Ascending aorta (tissue), 2 donors: ENCODE results near the gene IL10RA. TPM values are rescaled to one million over a fixed set of nuclear protein-coding genes. Genes with fewer than 3 reads are reported as not detected.

Experiments used
- DNase-seq, 2 donors: peaks; one replicate each; pipeline ENCODE4 v3.0.0-alpha.2; 2019; ENCODE audit warnings: low spot score in 2 of 2
- H3K27ac ChIP-seq, 2 donors: fragments of 200-600 bp; sonication (generic); one replicate each; pipeline ENCODE4 v1.5.1; 2016 to 2017; ENCODE audit warnings: mild to moderate bottlenecking in 1 of 2
- H3K27me3 ChIP-seq: fragments of 200-600 bp; sonication (generic); one replicate; pipeline ENCODE4 v1.5.1; 2017
- H3K36me3 ChIP-seq, 2 donors: fragments of 200-600 bp; sonication (generic); one replicate each; pipeline ENCODE4 v1.5.1; 2016
- H3K4me1 ChIP-seq, 2 donors: fragments of 200-600 bp; sonication (generic); one replicate each; pipeline ENCODE4 v1.5.1; 2016 to 2017; ENCODE audit warnings: mild to moderate bottlenecking in 1 of 2
- H3K4me3 ChIP-seq, 2 donors: fragments of 200-600 bp; sonication (generic); one replicate each; pipeline ENCODE4 v1.5.1; 2016 to 2017; ENCODE audit warnings: mild to moderate bottlenecking in 1 of 2
- H3K9me3 ChIP-seq, 2 donors: fragments of 200-600 bp; sonication (generic); one replicate each; pipeline ENCODE4 v1.5.1; 2016
- intact Hi-C: fragments of 100-400 bp; cut with DNase I; formaldehyde crosslinking; loops from one replicate; pipeline ENCODE4 v1.15.1; 2023
- total RNA-seq: library from RNA; depleted of rRNA; stranded (reverse); fragments of >200 nt; gene quantifications from one replicate; pipeline ENCODE4 v1.1.0, GENCODE V29; 2016
- TF ChIP-seq, protein P1 (sequence below), 3 experiments: fragments of 200-600 bp in 2 of 3; fragments of 450-650 bp in 1 of 3; sonication (generic) in 2 of 3; IDR thresholded peaks; one replicate each; pipeline ENCODE4 v1.5.1; 2016 to 2019; ENCODE audit warnings: antibody characterized with exemption in 3 of 3, mild to moderate bottlenecking in 1 of 3, moderate library complexity in 1 of 3

The IL10RA gene
- total RNA-seq, 1 donor from 2014 or later: 38.6 TPM

GRCh38 chr11:117989351-117990102 lies 3.3 kb downstream of the IL10RA start:
- Histone ChIP-seq H3K4me1 (no peaks in the 10 kb centered on the region), H3K9me3 (no peaks in the 10 kb centered on the region), H3K27ac (peak overlapping the region in 1 of 2 donors; percentile 57), H3K27me3 (no peaks in the 10 kb centered on the region), H3K36me3 (no peaks in the 10 kb centered on the region), H3K4me3 (peak overlapping the region in 1 of 2 donors; percentile 67)
- intact Hi-C loops: no loop called here
- peak in 1 of 2 donors; percentile 73 for DNase-seq
- TF ChIP-seq, protein P1, sequence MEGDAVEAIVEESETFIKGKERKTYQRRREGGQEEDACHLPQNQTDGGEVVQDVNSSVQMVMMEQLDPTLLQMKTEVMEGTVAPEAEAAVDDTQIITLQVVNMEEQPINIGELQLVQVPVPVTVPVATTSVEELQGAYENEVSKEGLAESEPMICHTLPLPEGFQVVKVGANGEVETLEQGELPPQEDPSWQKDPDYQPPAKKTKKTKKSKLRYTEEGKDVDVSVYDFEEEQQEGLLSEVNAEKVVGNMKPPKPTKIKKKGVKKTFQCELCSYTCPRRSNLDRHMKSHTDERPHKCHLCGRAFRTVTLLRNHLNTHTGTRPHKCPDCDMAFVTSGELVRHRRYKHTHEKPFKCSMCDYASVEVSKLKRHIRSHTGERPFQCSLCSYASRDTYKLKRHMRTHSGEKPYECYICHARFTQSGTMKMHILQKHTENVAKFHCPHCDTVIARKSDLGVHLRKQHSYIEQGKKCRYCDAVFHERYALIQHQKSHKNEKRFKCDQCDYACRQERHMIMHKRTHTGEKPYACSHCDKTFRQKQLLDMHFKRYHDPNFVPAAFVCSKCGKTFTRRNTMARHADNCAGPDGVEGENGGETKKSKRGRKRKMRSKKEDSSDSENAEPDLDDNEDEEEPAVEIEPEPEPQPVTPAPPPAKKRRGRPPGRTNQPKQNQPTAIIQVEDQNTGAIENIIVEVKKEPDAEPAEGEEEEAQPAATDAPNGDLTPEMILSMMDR (IDR thresholded peaks at IDR 0.05): no peak

- TF ChIP-seq, protein P1 (IDR thresholded peaks at IDR 0.05): no peak
- Histone ChIP-seq H3K4me1 (no peaks in the 10 kb centered on the region), H3K27ac (no peak overlapping the region), H3K4me3 (no peak overlapping the region), H3K36me3 (no peaks in the 10 kb centered on the region), H3K9me3 (no peaks in the 10 kb centered on the region), H3K27me3 (no peaks in the 10 kb centered on the region)
- no peak for DNase-seq
- intact Hi-C loops: no loop called here
Measured at GRCh38 chr11:117992136-117992535, 5.9 kb downstream of the IL10RA start.

GRCh38 chr11:117992620-117993019 lies 6.4 kb downstream of the IL10RA start:
- H3K9me3 ChIP-seq: no peaks in the 10 kb centered on the region
- no peaks in the 10 kb centered on the region for H3K4me1 ChIP-seq
- no peak for DNase-seq
- no peaks in the 10 kb centered on the region for H3K27me3 ChIP-seq
- no peak overlapping the region for H3K27ac ChIP-seq
- intact Hi-C loops: no loop called here
- TF ChIP-seq, protein P1 (IDR thresholded peaks at IDR 0.05): no peak
- no peak overlapping the region for H3K4me3 ChIP-seq
- no peaks in the 10 kb centered on the region for H3K36me3 ChIP-seq

DNA sequence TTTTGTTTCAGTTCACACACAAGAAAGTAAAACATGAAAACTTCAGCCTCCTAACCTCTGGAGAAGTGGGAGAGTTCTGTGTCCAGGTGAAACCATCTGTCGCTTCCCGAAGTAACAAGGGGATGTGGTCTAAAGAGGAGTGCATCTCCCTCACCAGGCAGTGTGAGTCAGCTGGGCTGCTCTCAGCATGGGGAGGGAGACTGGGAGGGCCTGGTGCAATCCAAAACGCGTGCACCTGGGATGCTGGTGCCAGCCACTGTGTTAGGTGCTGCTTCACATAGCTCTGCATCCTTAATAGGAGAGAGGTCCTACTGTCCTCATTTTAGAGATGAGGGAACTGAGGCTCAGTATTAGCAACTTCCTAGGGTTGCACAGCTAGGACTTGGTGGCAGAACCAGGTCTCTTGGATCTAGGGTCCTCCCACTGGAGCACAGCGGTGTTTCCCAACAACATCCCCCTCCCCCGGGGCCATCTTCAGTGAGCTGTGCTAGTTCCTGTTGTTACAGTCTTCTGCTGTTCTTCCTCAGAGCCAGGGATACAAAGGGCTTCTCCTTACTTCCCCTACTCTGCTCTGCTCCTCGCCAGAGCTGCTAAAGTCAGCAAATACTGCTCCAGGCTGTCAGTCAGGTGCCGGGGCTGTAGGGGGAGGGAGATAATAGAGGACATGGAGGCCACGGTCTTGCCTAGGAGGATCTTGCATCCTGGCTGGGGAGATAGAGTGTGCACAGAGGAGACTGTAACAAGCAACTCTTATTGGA lies 8.0 kb downstream of the IL10RA start:
- H3K27me3 ChIP-seq: no peaks in the 10 kb centered on the region
- H3K4me3 ChIP-seq: no peak overlapping the region
- H3K4me1 ChIP-seq: no peaks in the 10 kb centered on the region
- TF ChIP-seq, protein P1 (IDR thresholded peaks at IDR 0.05): no peak
- H3K36me3 ChIP-seq: no peaks in the 10 kb centered on the region
- H3K27ac ChIP-seq: no peak overlapping the region
- DNase-seq: no peak
- no peaks in the 10 kb centered on the region for H3K9me3 ChIP-seq
- intact Hi-C loops: no loop called here

DNA sequence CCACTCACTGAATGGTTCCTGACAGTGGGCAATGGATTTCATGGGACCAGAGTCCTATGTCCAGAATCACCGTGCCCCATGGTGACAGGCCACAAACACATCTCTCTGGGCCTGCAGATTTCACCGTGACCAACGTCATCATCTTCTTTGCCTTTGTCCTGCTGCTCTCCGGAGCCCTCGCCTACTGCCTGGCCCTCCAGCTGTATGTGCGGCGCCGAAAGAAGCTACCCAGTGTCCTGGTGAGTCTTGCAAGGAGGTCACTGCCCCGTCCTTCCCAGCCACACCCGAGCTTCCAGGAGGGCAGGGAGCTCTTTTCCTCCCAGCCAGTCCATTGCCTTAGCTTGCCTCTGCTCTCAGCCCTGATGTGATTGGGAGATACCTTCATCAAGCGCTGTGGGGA lies 9.3 kb downstream of the IL10RA start:
- intact Hi-C loops: no loop called here
- H3K27me3 ChIP-seq: no peaks in the 10 kb centered on the region
- no peaks in the 10 kb centered on the region for H3K4me1 ChIP-seq
- TF ChIP-seq, protein P1 (IDR thresholded peaks at IDR 0.05): no peak
- no peak overlapping the region for H3K4me3 ChIP-seq
- H3K27ac ChIP-seq: no peak overlapping the region
- no peaks in the 10 kb centered on the region for H3K9me3 ChIP-seq
- no peaks in the 10 kb centered on the region for H3K36me3 ChIP-seq
- no peak for DNase-seq
